HG03354 (cell line): Measurements from ENCODE around the gene PIGR.

ENCODE experiments used
- ATAC-seq: cut with Tn5 transposase; IDR thresholded peaks from one replicate; pipeline ENCODE4 v1.9.1; 2021; ENCODE audit warnings: mild to moderate bottlenecking; ENCODE audit not compliant: unreplicated experiment, poor library complexity, severe bottlenecking

PIGR gene

GRCh38 chr1:206915030-206915735 lies 31.1 kb downstream of the PIGR start:
- no peak for ATAC-seq

- ATAC-seq, result no peak
These were observed 32.3 kb downstream of the PIGR start for GRCh38 chr1:206913766-206914537.

- ATAC-seq, result no peak
These were observed 33.7 kb downstream of the PIGR start for GRCh38 chr1:206912445-206913095.

- ATAC-seq, result no peak
These were observed 35.1 kb downstream of the PIGR start for GRCh38 chr1:206911064-206911663.

DNA sequence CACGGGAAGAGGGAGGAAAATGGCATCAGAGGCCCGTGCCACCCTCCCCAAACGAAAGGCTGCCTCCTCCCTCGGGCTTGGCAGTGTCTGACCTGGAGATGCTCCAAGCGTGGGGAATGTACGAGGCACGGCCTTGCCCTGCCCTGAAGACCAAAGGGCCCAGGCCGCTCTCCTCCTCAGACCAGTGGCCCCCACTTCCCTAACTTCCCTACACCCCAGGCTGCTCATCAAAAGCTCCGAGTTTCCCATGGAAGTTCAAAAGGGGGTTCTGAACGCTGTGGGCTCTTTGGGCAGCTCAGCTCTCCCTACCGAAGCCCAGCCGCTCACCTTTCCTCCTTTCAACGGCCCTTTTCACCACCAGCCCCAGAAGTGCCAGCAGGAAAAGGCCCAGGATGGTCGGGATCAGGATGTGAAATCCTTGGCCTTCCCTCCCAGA lies 36.4 kb downstream of the PIGR start:
- no peak for ATAC-seq

GRCh38 chr1:206909161-206909882 lies 36.9 kb downstream of the PIGR start:
- no peak for ATAC-seq

DNA sequence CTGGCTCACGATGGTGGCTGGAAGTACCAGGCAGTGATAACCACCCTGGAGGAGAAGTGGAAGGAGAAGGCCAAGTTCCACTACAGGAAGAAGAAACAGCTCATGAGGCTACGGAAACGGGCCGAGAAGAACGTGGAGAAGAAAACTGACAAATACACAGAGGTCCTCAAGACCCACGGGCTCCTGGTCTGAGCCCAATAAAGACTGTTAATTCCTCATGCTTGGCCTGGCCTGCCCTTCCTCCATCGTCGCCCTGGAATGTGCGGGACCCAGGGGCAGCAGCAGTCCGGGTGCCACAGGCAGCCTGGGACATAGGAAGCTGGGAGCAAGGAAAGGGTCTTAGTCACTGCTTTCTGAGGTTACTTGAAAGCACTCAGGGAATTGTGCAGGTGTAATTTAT lies 38.2 kb downstream of the PIGR start:
- no peak for ATAC-seq

DNA sequence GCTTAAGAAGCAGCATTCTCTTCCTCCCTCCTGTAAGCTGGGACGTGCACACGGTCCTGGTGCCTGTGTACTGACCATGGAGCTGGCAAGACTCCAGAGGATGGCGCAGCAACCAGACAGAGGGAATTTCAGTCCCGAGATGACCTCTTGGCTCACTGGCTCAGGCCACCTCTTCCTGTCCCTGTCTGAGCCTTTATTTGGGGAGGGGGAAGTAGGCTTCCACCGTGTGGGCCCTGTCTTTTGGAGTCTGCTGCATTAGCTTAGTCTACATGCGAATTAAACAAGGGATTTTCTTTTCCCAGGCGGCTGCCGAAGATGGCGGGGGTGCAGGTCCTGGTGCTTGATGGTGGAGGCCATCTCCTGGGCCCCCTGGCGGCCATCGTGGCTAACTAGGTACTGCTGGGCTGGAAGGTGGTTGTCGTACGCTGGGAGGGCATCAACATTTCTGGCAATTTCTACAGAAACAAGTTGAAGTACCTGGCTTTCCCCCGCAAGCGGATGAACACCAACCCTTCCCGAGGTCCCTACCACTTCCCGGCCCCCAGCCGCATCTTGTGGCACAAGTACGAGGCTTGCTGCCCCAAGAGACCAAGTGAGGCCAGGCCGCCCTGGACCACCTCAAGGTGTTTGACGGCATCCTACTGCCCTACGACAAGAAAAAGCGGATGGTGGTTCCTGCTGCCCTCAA lies 38.8 kb downstream of the PIGR start:
- no peak for ATAC-seq

DNA sequence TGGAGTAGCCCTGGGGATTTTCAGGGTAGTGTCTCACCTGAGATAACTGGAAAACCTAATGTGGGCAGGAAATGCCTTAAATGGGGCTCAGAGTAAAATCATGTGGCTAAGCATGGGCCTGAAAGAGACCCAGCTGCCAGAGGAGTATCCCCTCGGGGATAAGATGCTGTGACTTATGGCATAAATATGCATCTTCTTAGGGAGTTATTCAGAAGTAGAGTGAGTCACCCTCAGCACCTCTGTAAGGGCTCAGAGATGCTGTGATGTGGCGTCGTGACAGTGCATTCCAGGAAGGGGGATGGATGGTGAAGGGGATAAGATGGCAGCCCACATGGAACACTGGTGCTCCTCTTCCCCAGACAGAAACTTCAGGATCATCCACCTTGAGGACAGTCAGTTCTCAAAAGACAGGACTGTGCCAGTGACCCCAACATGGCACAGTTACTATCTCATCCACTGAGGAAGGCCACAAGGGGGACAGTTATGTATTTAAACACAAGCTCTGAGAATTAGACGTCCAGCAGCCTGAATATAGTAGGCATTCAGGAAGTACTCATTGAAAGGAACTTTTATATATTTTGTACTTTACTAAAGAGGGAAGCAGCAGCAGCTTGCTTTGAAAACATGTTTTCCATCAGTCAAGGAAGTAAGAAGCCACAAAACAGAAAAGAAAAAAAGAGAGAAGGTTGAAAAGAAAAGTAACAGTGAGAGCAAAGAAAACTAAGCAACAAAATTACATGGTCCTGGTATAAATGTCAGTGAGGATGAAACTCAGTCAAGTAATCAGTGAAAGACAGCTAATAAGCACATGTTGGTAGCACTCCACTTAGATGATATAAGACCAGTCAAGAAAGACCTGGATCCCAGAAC lies 40.7 kb downstream of the PIGR start:
- ATAC-seq, result peak; percentile 84

DNA sequence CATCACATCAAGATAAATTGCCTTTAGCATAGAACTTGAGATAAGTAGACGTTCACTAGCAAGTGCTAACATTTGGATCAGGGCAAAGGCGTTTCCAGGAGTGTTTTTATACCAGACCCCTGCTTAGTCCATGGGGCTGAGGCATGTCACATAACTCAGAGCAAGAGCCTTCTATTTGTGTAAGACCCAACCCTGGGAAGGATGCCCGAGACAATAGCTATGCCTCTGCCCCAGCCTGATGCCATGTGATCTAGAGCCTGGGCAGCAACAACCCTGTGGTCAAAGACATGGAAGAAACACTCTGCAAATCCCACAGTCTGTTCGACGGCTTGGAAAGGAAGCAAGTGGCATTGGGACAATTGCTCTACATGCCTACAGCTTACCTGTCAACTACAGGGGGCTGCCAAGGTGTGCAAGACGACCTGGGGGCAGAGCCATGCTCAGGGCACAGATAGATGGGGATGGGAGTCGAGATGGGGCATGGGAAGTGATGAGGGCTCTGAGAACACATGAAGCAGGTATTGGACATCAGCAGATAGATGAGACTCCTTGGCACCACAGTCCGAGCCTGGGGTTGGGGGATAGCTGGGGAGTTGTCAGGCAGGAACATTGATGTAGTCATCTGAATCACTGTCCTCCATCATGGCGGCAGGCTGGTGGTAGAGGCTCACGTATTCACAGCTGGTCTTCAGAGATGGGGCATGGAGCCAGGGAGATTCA lies 41.7 kb downstream of the PIGR start:
- ATAC-seq, result no peak

- ATAC-seq, result no peak
These were observed 42.6 kb downstream of the PIGR start for GRCh38 chr1:206903687-206904086.

- no peak for ATAC-seq
These were observed 43.6 kb downstream of the PIGR start for GRCh38 chr1:206902702-206903101.

DNA sequence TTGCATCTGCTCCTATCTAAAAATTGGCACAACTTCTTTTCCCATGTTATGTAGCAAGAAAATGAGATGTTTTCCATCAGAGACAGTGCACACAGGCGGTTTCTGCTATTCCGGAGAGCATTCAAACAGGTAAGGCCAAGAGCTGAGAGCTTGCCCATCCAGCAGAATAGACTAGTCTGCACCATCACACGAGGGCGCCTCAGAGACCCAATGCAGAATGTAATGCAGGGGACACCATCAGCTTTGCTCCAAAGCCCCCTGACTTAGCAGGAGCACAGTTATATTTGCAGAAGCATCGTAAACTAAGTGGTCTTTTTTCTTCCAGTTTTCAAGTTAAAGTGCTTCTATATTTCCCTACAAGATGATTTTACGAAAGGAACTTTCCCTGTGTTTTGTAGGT lies 44.3 kb downstream of the PIGR start:
- ATAC-seq, result no peak

DNA sequence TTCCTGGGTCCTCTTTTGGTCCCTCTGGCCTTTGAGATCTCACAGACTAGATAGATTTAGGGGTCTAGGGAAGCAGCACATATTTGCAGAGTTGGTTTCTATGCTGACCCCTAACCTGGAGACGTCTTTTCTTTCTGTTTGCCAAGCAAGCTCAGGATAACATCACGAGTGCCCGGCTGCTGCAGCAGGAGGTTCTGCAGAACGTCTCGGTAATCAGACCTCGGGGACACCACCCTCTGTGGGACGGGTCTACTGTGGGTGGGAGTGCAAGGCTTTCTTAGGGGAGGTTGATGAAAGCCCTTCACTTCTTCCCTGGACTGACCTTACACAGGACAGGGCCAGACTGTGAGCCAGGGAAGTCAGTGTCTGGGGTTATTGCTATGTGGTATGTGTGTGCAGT lies 46.1 kb downstream of the PIGR start:
- ATAC-seq, result no peak

DNA sequence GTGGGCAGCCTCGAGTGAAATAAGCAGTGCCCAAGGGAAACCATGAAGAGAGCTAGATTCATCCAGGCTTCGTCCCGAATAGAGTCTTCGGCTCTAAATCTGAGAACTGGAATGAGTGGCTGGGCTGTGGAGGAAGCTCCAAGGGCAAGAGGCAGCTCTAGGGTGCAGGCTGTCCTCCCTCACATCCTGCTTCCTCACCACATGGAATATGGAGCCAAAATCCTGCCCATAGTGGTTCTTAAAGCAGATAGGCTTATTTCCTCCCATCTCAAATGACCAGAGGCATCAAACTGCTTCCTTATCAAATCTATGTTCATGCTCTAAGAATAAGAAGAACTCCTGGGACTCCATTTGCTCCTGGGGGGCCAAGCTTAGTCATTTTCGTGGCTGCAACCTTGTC lies 46.5 kb downstream of the PIGR start:
- no peak for ATAC-seq

- ATAC-seq, result no peak
These were observed 47.3 kb downstream of the PIGR start for GRCh38 chr1:206898915-206899431.

- ATAC-seq, result no peak
These were observed 48.0 kb downstream of the PIGR start for GRCh38 chr1:206898089-206898914.
